ENCODE measurements around the gene CNTNAP2. TPM values are rescaled to one million over a fixed set of nuclear protein-coding genes. Genes with fewer than 3 reads are reported as not detected.

The CNTNAP2 gene
- total RNA-seq, 2 experiments from 2014 or later: not detected

- ATAC-seq (ENCODE audit: poor library complexity): no peak
- Mint-ChIP-seq H3K4me3 (no peak overlapping the region), H3K27ac (no peak overlapping the region), H3K36me3 (ENCODE audit: low read depth) (no peaks in the 10 kb centered on the region), H3K9me3 (no peaks in the 10 kb centered on the region), H3K27me3 (no peaks in the 10 kb centered on the region), H3K4me1 (ENCODE audit: low read depth) (no peaks in the 10 kb centered on the region)
- H3K4me1 ChIP-seq (ENCODE audit: insufficient read depth, low read length): no peaks in the 10 kb centered on the region
- no peak overlapping the region for H3K27ac ChIP-seq (ENCODE audit: low read depth in 1 of 2, low read length in 2 of 2)
- ChIA-PET POLR2A (no interaction called here), CTCF (no interaction called here)
- no peak for DNase-seq
- no peaks in the 10 kb centered on the region for H3K9me3 ChIP-seq (ENCODE audit: control insufficient read depth in 1 of 2, insufficient read depth in 1 of 2, low read length in 2 of 2)
- no peaks in the 10 kb centered on the region for H3K27me3 ChIP-seq (ENCODE audit: control insufficient read depth in 1 of 2, insufficient read depth in 2 of 2, low read length in 2 of 2)
- H3K36me3 ChIP-seq (ENCODE audit: insufficient read depth, low read length): no peaks in the 10 kb centered on the region
- TF ChIP-seq CTCF (IDR thresholded peaks at IDR 0.05): no peak
- no peak overlapping the region for H3K4me3 ChIP-seq (ENCODE audit: low read length)
- intact Hi-C loops (cut with DNase I, micrococcal nuclease): no loop called here
These were observed 1904.1 kb downstream of the CNTNAP2 start for GRCh38 chr7:148020679-148021078.

GRCh38 chr7:148021507-148022045 lies 1905.0 kb downstream of the CNTNAP2 start:
- Mint-ChIP-seq H3K36me3 (ENCODE audit: low read depth) (no peaks in the 10 kb centered on the region), H3K9me3 (no peaks in the 10 kb centered on the region), H3K4me1 (ENCODE audit: low read depth) (no peaks in the 10 kb centered on the region), H3K27ac (no peak overlapping the region), H3K27me3 (no peaks in the 10 kb centered on the region), H3K4me3 (no peak overlapping the region)
- no peak for TF ChIP-seq CTCF (IDR thresholded peaks at IDR 0.05)
- intact Hi-C loops (cut with DNase I, micrococcal nuclease): no loop called here
- no peaks in the 10 kb centered on the region for H3K27me3 ChIP-seq (ENCODE audit: control insufficient read depth in 1 of 2, insufficient read depth in 2 of 2, low read length in 2 of 2)
- ChIA-PET POLR2A (no interaction called here), CTCF (interaction anchor here (0.7 kb wide), 1 partner anchor 1337 kb away, joined by 3 read pairs; no protein-coding TSS in a partner anchor)
- H3K9me3 ChIP-seq (ENCODE audit: control insufficient read depth in 1 of 2, insufficient read depth in 1 of 2, low read length in 2 of 2): no peaks in the 10 kb centered on the region
- DNase-seq (no peak), ATAC-seq (ENCODE audit: poor library complexity) (no peak)
- H3K4me3 ChIP-seq (ENCODE audit: low read length): no peak overlapping the region
- no peaks in the 10 kb centered on the region for H3K36me3 ChIP-seq (ENCODE audit: insufficient read depth, low read length)
- H3K27ac ChIP-seq (ENCODE audit: low read depth in 1 of 2, low read length in 2 of 2): no peak overlapping the region
- H3K4me1 ChIP-seq (ENCODE audit: insufficient read depth, low read length): no peaks in the 10 kb centered on the region

GRCh38 chr7:148022832-148023231 lies 1906.2 kb downstream of the CNTNAP2 start:
- Mint-ChIP-seq H3K36me3 (ENCODE audit: low read depth) (no peaks in the 10 kb centered on the region), H3K9me3 (no peaks in the 10 kb centered on the region), H3K27ac (no peak overlapping the region), H3K4me1 (ENCODE audit: low read depth) (no peaks in the 10 kb centered on the region), H3K27me3 (no peaks in the 10 kb centered on the region), H3K4me3 (no peak overlapping the region)
- ChIA-PET POLR2A (no interaction called here), CTCF (no interaction called here)
- Histone ChIP-seq H3K36me3 (ENCODE audit: insufficient read depth, low read length) (no peaks in the 10 kb centered on the region), H3K4me3 (ENCODE audit: low read length) (no peak overlapping the region), H3K4me1 (ENCODE audit: insufficient read depth, low read length) (no peaks in the 10 kb centered on the region), H3K27ac (ENCODE audit: low read depth in 1 of 2, low read length in 2 of 2) (no peak overlapping the region), H3K27me3 (ENCODE audit: control insufficient read depth in 1 of 2, insufficient read depth in 2 of 2, low read length in 2 of 2) (no peaks in the 10 kb centered on the region), H3K9me3 (ENCODE audit: control insufficient read depth in 1 of 2, insufficient read depth in 1 of 2, low read length in 2 of 2) (no peaks in the 10 kb centered on the region)
- ATAC-seq (ENCODE audit: poor library complexity) (no peak), DNase-seq (no peak)
- no peak for TF ChIP-seq CTCF (IDR thresholded peaks at IDR 0.05)
- intact Hi-C loops (cut with DNase I, micrococcal nuclease): no loop called here

All from CD4-positive, alpha-beta T cell (primary cell).